ENCODE data around the gene SVIL.

Gene SVIL

DNA sequence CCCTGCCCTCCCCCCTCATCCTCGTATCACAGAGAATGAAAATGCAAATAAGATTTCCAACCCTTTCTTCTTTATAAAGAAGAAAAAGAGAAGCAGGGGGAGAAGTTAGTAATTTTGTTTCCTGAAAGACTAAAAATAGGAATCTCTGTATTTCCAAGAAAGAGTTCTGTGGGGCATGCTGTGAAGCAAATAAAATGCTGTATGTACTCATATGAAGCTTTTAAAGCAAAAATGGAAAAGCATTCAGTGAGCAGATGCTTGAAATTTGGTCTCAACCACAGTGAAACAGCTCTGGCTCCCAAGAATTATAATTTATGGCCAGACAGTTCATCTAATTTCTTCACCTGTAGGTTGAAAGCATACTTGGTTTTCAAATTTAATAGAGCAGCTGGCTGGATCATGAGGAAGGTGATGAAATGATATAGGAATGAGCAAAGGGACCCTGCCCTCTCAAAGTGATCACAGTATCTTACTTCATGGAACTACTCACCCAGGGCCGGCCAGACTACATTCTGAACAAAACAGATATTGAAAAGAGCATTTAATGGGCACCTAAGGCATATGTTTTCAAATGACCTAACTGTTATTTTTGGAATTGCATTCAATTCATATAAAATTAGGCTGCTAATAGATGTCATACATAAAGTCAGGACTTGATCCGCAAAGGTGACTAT lies 31.4 kb downstream of the SVIL start:
- TF ChIP-seq, protein P1, sequence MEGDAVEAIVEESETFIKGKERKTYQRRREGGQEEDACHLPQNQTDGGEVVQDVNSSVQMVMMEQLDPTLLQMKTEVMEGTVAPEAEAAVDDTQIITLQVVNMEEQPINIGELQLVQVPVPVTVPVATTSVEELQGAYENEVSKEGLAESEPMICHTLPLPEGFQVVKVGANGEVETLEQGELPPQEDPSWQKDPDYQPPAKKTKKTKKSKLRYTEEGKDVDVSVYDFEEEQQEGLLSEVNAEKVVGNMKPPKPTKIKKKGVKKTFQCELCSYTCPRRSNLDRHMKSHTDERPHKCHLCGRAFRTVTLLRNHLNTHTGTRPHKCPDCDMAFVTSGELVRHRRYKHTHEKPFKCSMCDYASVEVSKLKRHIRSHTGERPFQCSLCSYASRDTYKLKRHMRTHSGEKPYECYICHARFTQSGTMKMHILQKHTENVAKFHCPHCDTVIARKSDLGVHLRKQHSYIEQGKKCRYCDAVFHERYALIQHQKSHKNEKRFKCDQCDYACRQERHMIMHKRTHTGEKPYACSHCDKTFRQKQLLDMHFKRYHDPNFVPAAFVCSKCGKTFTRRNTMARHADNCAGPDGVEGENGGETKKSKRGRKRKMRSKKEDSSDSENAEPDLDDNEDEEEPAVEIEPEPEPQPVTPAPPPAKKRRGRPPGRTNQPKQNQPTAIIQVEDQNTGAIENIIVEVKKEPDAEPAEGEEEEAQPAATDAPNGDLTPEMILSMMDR (IDR thresholded peaks at IDR 0.05; ENCODE audit: insufficient read depth, low read length, missing control alignments), result no peak
- DNase-seq (ENCODE audit: low read depth, low spot score), result no peak
- ChIA-PET POLR2A (no interaction called here), CTCF (interaction anchor here (0.9 to 3.1 kb wide), 4 partner anchors 7 to 68 kb away, joined by 3 to 28 read pairs (median 7); no protein-coding TSS in a partner anchor)
- H3K4me3 ChIP-seq (ENCODE audit: low read depth, low read length), result no peak overlapping the region

- TF ChIP-seq, protein P1 (IDR thresholded peaks at IDR 0.05; ENCODE audit: insufficient read depth, low read length, missing control alignments), result no peak
- POLR2A ChIA-PET, result interaction anchor here (1.6 kb wide), 1 partner anchor 12 kb away, joined by 4 read pairs; no protein-coding TSS in a partner anchor
- DNase-seq (ENCODE audit: low read depth, low spot score), result no peak
- H3K4me3 ChIP-seq (ENCODE audit: low read depth, low read length), result no peak overlapping the region
- CTCF ChIA-PET, result interaction anchor here (1.6 to 3.1 kb wide), 2 partner anchors 9 to 10 kb away, joined by 4 to 28 read pairs; no protein-coding TSS in a partner anchor
Measured at GRCh38 chr10:29600821-29601220, 34.0 kb downstream of the SVIL start.

GRCh38 chr10:29600067-29600466 lies 34.7 kb downstream of the SVIL start:
- no peak for DNase-seq (ENCODE audit: low read depth, low spot score)
- POLR2A ChIA-PET, result interaction anchor here (1.6 kb wide), 1 partner anchor 12 kb away, joined by 4 read pairs; no protein-coding TSS in a partner anchor
- TF ChIP-seq, protein P1 (IDR thresholded peaks at IDR 0.05; ENCODE audit: insufficient read depth, low read length, missing control alignments), result no peak
- H3K4me3 ChIP-seq (ENCODE audit: low read depth, low read length), result no peak overlapping the region
- CTCF ChIA-PET, result interaction anchor here (2.8 kb wide), 1 partner anchor 10 kb away, joined by 19 read pairs; no protein-coding TSS in a partner anchor

- no peak for DNase-seq (ENCODE audit: low read depth, low spot score)
- no peak overlapping the region for H3K4me3 ChIP-seq (ENCODE audit: low read depth, low read length)
- TF ChIP-seq, protein P1 (IDR thresholded peaks at IDR 0.05; ENCODE audit: insufficient read depth, low read length, missing control alignments), result no peak
- POLR2A ChIA-PET, result interaction anchor here (1.6 kb wide), 1 partner anchor 14 kb away, joined by 4 read pairs; no protein-coding TSS in a partner anchor
- CTCF ChIA-PET, result interaction anchor here (0.7 to 2.8 kb wide), 6 partner anchors 8 to 212 kb away, joined by 3 to 19 read pairs (median 3); no protein-coding TSS in a partner anchor
Measured at GRCh38 chr10:29598851-29599311, 35.9 kb downstream of the SVIL start.

GRCh38 chr10:29596826-29597225 lies 37.9 kb downstream of the SVIL start:
- DNase-seq (ENCODE audit: low read depth, low spot score), result no peak
- ChIA-PET CTCF (interaction anchor here (1.4 to 2.4 kb wide), 2 partner anchors 8 to 71 kb away, joined by 4 to 9 read pairs; no protein-coding TSS in a partner anchor), POLR2A (no interaction called here)
- no peak overlapping the region for H3K4me3 ChIP-seq (ENCODE audit: low read depth, low read length)
- TF ChIP-seq, protein P1 (IDR thresholded peaks at IDR 0.05; ENCODE audit: insufficient read depth, low read length, missing control alignments), result no peak

DNA sequence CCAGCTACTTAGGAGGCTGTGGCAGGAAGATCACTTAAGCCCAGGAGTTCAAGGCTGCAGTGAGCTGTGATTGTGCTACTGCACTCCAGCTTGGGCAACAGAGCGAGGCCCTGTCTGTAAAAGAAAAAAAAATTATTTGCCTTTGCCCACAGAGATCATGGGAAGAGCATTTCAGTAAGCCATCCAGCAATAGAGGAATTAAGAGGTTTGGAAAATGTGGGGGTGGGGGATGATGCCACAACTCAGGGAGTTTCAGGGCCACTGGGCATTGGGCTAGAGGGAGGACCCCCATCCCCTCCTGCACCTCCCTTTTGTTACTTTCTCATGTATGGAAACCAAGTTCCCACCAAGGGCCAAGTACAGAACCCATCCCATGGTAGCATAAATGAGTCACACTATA lies 38.4 kb downstream of the SVIL start:
- POLR2A ChIA-PET, result no interaction called here
- CTCF ChIA-PET, result interaction anchor here (1.1 to 2.4 kb wide), 3 partner anchors 9 to 71 kb away, joined by 3 to 9 read pairs (median 4); no protein-coding TSS in a partner anchor
- no peak for DNase-seq (ENCODE audit: low read depth, low spot score)
- no peak overlapping the region for H3K4me3 ChIP-seq (ENCODE audit: low read depth, low read length)
- TF ChIP-seq, protein P1 (IDR thresholded peaks at IDR 0.05; ENCODE audit: insufficient read depth, low read length, missing control alignments), result no peak

All from AG04449 (cell line).